GM12878 (cell line): ENCODE results near the gene C17orf107. TPM values are rescaled to one million over a fixed set of nuclear protein-coding genes. Genes with fewer than 3 reads are reported as not detected.
"Not testable (repeated sequence)": the region's sequence is repeated elsewhere in the genome, so short reads cannot be mapped to it uniquely, and the experiment has no call there.

Source experiments
- ATAC-seq: fragments of 200-7000 bp; cut with Tn5 transposase; 3 replicates; pipeline ENCODE4 v1.9.1; 2020; ENCODE audit warnings: mild to moderate bottlenecking, moderate library complexity
- BruUV-seq: library from RNA; stranded (reverse); fragments of 400-500 nt; replicated peaks from 2 replicates; lab custom pipeline; 2021; lab: Mats Ljungman, UMichigan
- CTCF ChIA-PET: fragments of 300-600 bp; sonication (Branson Sonifier 250); formaldehyde crosslinking; extraction: SDS; loops from one replicate; lab custom pipeline; 2021; ENCODE audit warnings: inconsistent platforms; lab: Yijun Ruan, JAX
- POLR2A ChIA-PET: fragments of 350-600 bp; formaldehyde crosslinking; extraction: SDS; loops from one replicate; lab custom pipeline; 2021; ENCODE audit warnings: inconsistent platforms; lab: Charles Lee
- RAD21 ChIA-PET: fragments of 300-600 bp; sonication (Branson Sonifier 250); formaldehyde crosslinking; loops from one replicate; lab custom pipeline; 2023; ENCODE audit warnings: antibody characterized with exemption; ENCODE audit not compliant: unreplicated experiment; lab: Charles Lee
- SMC1A ChIA-PET: fragments of 300-600 bp; sonication (Branson Sonifier 250); formaldehyde crosslinking; loops from one replicate; lab custom pipeline; 2023; ENCODE audit not compliant: unreplicated experiment, uncharacterized antibody; lab: Charles Lee
- DNase-seq: peaks from one replicate; pipeline ENCODE4 v3.0.0-alpha.2; 2011; ENCODE audit warnings: low read depth, low spot score
- FAIRE-seq: peaks from 3 replicates; lab custom pipeline; 2011; peaks lifted over from hg19 to GRCh38; lab: Jason Lieb, UNC
- H2AFZ ChIP-seq: 2 replicates; pipeline ENCODE4 v1.6.0; 2011; ENCODE audit warnings: low read depth, low read length, control low read depth; ENCODE audit not compliant: control insufficient read depth
- H3K27ac ChIP-seq: 2 replicates; pipeline ENCODE4 v1.5.1; 2011; ENCODE audit warnings: control low read depth; ENCODE audit not compliant: control insufficient read depth, insufficient read depth
- H3K27me3 ChIP-seq, 2 experiments: replicated peaks in 1 of 2; 2 replicates each; pipeline versions ENCODE4 v1.6.0 to v1.6.1; 2011; ENCODE audit warnings: low read length in 1 of 2; ENCODE audit not compliant: control insufficient read depth in 2 of 2, insufficient read depth in 2 of 2
- H3K36me3 ChIP-seq, 2 experiments: 2 replicates each; pipeline ENCODE4 v1.5.1; 2011; ENCODE audit warnings: low read length in 1 of 2; ENCODE audit not compliant: control insufficient read depth in 2 of 2, insufficient read depth in 2 of 2
- H3K4me1 ChIP-seq: 2 replicates; pipeline ENCODE4 v1.6.1; 2011; ENCODE audit warnings: mild to moderate bottlenecking, low read length, moderate library complexity, mixed read lengths; ENCODE audit not compliant: control insufficient read depth, insufficient read depth
- H3K4me2 ChIP-seq: 2 replicates; pipeline ENCODE4 v1.6.0; 2011; ENCODE audit warnings: control low read depth; ENCODE audit not compliant: control insufficient read depth, insufficient read depth
- H3K4me3 ChIP-seq: fragments of 200-600 bp; sonication (generic); 2 replicates; pipeline ENCODE4 v1.5.1; 2016
- H3K79me2 ChIP-seq: 2 replicates; pipeline ENCODE4 v1.6.0; 2011; ENCODE audit warnings: low read length; ENCODE audit not compliant: control insufficient read depth, insufficient read depth
- H3K9ac ChIP-seq: 2 replicates; pipeline ENCODE4 v1.8.0; 2011; ENCODE audit warnings: low read length, control low read depth, mixed read lengths; ENCODE audit not compliant: control insufficient read depth, insufficient read depth
- H3K9me3 ChIP-seq: replicated peaks from 3 replicates; pipeline ENCODE4 v1.5.1; 2011; ENCODE audit warnings: mild to moderate bottlenecking, low read length; ENCODE audit not compliant: control insufficient read depth, insufficient read depth
- H4K20me1 ChIP-seq: 2 replicates; pipeline ENCODE4 v1.6.0; 2011; ENCODE audit not compliant: control insufficient read depth, insufficient read depth
- BHLHE40 ChIP-seq, 2 experiments: fragments of 450-650 bp in 1 of 2; IDR thresholded peaks; 2 replicates each; pipeline ENCODE4 v1.6.1; 2011 to 2017; ENCODE audit warnings: low read depth in 2 of 2, borderline replicate concordance in 1 of 2, improper control_type of control experiment in 1 of 2, low read length in 1 of 2, mild to moderate bottlenecking in 1 of 2
- POLR2A ChIP-seq: IDR thresholded peaks from 2 replicates; pipeline ENCODE4 v1.6.1; 2011; ENCODE audit warnings: low read depth, mild to moderate bottlenecking, low read length
- RAD21 ChIP-seq: IDR thresholded peaks from 2 replicates; pipeline ENCODE4 v1.6.1; 2011; ENCODE audit warnings: mild to moderate bottlenecking, low read depth, low read length, moderate library complexity; ENCODE audit not compliant: insufficient read depth
- RB1 ChIP-seq: fragments of 450-650 bp; formaldehyde crosslinking; IDR thresholded peaks from 2 replicates; pipeline ENCODE4 v1.6.1; 2017; ENCODE audit warnings: mild to moderate bottlenecking, borderline replicate concordance
- SMAD1 ChIP-seq: fragments of 450-650 bp; IDR thresholded peaks from 2 replicates; pipeline ENCODE4 v1.6.1; 2018; ENCODE audit warnings: mild to moderate bottlenecking, low read depth; ENCODE audit not compliant: partially characterized antibody
- in situ Hi-C: fragments of 300-500 bp; cut with MboI; formaldehyde crosslinking; loops from 9 replicates; pipeline ENCODE4 v1.14.3; 2018; ENCODE audit warnings: mixed read lengths
- intact Hi-C: fragments of 100-400 bp; cut with micrococcal nuclease; formaldehyde crosslinking; loops from one replicate; pipeline ENCODE4 v1.14.2; 2022; ENCODE audit not compliant: unreplicated experiment
- polyA plus RNA-seq, 11 experiments: library from polyadenylated mRNA; depleted of rRNA in 4 of 11; unstranded in 6 of 11; stranded (reverse) in 5 of 11; fragments of >200 nt; fragmentation: Nextera tagmentation in 4 of 11; fragmentation: Illumina TruSeq in 1 of 11; extraction: Ambion mirVana in 4 of 11; extraction: Trizol in 1 of 11; gene quantifications; 1 replicate in 1 of 11; 2 replicates in 10 of 11; pipeline versions ENCODE4 v1.2.1 to v1.2.3, GENCODE V29; 2011 to 2016; ENCODE audit warnings: inconsistent platforms in 2 of 11, missing spikeins in 2 of 11, low read depth in 1 of 11
- total RNA-seq, 4 experiments: library from RNA; depleted of rRNA in 3 of 4; stranded (reverse); fragments of >200 nt in 3 of 4; fragmentation: Illumina TruSeq in 1 of 4; extraction: Trizol in 1 of 4; gene quantifications; 2 replicates each; pipeline versions ENCODE4 v1.2.1 to v1.2.3, GENCODE V29; 2013 to 2021
- TF ChIP-seq, protein P1 (sequence below): fragments of 150-350 bp; IDR thresholded peaks from 2 replicates; pipeline ENCODE4 v1.6.1; 2014; ENCODE audit warnings: mild to moderate bottlenecking, low read depth, low read length
- TF ChIP-seq, protein P2 (sequence below): fragments of 450-650 bp; formaldehyde crosslinking; IDR thresholded peaks from 2 replicates; pipeline ENCODE4 v1.4.0; 2020; ENCODE audit warnings: mild to moderate bottlenecking, moderate library complexity

Gene C17orf107
- total and polyA plus RNA-seq, 10 of the 15 experiments (the other 5 are each of a cell fraction or from before 2014, with no cell fraction given): 0.05 to 0.46 (median 0.11) TPM; not detected in 3

DNA sequence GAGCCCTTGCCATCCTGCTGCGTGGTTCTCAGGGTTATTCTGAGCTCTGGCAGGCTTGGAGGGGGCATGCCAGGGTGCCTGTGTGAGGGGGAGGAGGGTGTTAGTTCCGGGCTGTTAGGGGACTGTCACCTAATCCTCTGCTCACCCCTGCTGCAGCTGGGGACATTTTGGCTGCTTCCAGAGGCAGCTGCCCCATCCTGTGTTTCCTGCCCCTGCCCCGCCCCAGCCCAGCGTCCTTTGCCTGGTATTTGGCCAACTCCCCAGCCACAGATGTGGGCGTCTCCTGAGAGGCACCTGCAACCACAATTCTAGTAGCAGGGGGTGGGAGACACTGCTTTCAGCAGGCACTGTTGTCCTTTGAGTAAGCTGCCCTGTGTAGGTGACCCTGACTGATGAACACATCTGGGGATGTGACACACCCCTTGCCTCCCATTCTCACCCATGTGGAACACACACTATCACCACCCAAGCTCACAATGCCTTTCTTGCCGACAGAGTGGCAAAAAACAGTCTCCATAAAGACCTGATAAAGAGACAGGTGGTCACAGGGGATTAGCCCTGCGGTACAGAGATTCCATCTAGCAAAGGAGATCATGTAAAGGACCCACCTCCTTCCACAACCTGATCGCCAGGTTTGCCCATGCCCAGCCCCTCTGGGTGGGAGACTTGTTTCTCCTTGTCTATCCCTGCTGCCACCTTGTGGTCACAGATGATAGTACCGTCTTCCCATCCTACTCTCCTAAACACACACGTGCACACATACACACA, 3.9 kb downstream of the C17orf107 start, which contains the start of gene CHRNE (continued):
- TF ChIP-seq, protein P1, sequence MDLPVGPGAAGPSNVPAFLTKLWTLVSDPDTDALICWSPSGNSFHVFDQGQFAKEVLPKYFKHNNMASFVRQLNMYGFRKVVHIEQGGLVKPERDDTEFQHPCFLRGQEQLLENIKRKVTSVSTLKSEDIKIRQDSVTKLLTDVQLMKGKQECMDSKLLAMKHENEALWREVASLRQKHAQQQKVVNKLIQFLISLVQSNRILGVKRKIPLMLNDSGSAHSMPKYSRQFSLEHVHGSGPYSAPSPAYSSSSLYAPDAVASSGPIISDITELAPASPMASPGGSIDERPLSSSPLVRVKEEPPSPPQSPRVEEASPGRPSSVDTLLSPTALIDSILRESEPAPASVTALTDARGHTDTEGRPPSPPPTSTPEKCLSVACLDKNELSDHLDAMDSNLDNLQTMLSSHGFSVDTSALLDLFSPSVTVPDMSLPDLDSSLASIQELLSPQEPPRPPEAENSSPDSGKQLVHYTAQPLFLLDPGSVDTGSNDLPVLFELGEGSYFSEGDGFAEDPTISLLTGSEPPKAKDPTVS: no peak
- TF ChIP-seq RB1 (peak; percentile 68; the same call in 1 of the 2 replicates), BHLHE40 (IDR thresholded peaks at IDR 0.05; ENCODE audit: borderline replicate concordance in 1 of 2, low read depth in 2 of 2, low read length in 1 of 2) (peak; percentile 54 to 67; a peak in 2 of 4 replicates), SMAD1 (no peak), POLR2A (no peak), RAD21 (peak; percentile 51)
- TF ChIP-seq, protein P2, sequence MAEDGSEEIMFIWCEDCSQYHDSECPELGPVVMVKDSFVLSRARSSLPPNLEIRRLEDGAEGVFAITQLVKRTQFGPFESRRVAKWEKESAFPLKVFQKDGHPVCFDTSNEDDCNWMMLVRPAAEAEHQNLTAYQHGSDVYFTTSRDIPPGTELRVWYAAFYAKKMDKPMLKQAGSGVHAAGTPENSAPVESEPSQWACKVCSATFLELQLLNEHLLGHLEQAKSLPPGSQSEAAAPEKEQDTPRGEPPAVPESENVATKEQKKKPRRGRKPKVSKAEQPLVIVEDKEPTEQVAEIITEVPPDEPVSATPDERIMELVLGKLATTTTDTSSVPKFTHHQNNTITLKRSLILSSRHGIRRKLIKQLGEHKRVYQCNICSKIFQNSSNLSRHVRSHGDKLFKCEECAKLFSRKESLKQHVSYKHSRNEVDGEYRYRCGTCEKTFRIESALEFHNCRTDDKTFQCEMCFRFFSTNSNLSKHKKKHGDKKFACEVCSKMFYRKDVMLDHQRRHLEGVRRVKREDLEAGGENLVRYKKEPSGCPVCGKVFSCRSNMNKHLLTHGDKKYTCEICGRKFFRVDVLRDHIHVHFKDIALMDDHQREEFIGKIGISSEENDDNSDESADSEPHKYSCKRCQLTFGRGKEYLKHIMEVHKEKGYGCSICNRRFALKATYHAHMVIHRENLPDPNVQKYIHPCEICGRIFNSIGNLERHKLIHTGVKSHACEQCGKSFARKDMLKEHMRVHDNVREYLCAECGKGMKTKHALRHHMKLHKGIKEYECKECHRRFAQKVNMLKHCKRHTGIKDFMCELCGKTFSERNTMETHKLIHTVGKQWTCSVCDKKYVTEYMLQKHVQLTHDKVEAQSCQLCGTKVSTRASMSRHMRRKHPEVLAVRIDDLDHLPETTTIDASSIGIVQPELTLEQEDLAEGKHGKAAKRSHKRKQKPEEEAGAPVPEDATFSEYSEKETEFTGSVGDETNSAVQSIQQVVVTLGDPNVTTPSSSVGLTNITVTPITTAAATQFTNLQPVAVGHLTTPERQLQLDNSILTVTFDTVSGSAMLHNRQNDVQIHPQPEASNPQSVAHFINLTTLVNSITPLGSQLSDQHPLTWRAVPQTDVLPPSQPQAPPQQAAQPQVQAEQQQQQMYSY: no peak

DNA sequence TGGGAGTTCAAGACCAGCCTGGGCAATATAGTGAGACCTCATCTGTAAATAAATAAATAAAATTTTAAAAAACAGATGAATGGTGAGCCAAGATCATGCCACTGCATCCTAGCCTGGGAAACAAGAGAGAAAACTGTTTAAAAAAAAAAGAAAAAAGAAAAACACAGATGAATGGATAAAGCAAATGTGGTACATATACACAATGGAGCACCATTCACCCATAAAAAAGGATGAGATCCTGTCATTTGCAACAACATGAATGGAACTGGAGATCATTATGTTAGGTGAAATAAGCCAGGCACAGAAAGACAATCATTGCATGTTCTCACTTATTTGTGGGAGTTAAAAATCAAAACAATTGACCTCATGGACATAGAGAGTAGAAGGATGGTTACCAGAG, 7.3 kb downstream of the C17orf107 start:
- H2AFZ ChIP-seq, H3K79me2 ChIP-seq, H4K20me1 ChIP-seq, intact Hi-C loops, H3K27me3 ChIP-seq, BruUV-seq, POLR2A ChIA-PET, H3K9ac ChIP-seq, H3K27ac ChIP-seq, DNase-seq, RAD21 ChIA-PET, H3K9me3 ChIP-seq, FAIRE-seq, ATAC-seq, H3K4me2 ChIP-seq, in situ Hi-C loops, H3K4me3 ChIP-seq, SMC1A ChIA-PET, CTCF ChIA-PET, H3K36me3 ChIP-seq: not testable (repeated sequence)
- peaks cover 14% of the 10 kb centered on the region for H3K4me1 ChIP-seq
